ENCODE results near the gene NRL. TPM values are rescaled to one million over a fixed set of nuclear protein-coding genes. Genes with fewer than 3 reads are reported as not detected.

The NRL gene
- total and polyA plus RNA-seq, 2 experiments from 2014 or later, result 0.48 to 0.86 TPM

GRCh38 chr14:24072881-24073877, 41.6 kb downstream of the NRL start:
- Histone ChIP-seq H3K4me3 (no peak overlapping the region), H3K4me1 (ENCODE audit: insufficient read depth) (no peaks in the 10 kb centered on the region), H3K79me2 (ENCODE audit: insufficient read depth) (no peaks in the 10 kb centered on the region), H3K4me2 (ENCODE audit: unreplicated experiment) (no peak overlapping the region), H3K36me3 (ENCODE audit: low read depth) (no peaks in the 10 kb centered on the region), H3K27ac (no peak overlapping the region), H3K9ac (no peak overlapping the region), H3K9me2 (ENCODE audit: insufficient read depth) (no peaks in the 10 kb centered on the region), H3F3A (ENCODE audit: insufficient read depth) (no peaks in the 10 kb centered on the region), H2AFZ (no peak overlapping the region), H3K27me3 (replicated peaks; ENCODE audit: insufficient read depth) (peaks cover 17% of the 10 kb centered on the region), H3K9me3 (ENCODE audit: low read depth) (no peaks in the 10 kb centered on the region), H4K20me1 (ENCODE audit: insufficient read depth) (no peaks in the 10 kb centered on the region)
- 65 to 70% methylated on average over 26 of the region's 26 CpGs for WGBS, 2 experiments (ENCODE audit: low coverage in 1 of 2, low lambda C conversion rate in 2 of 2, missing lambda C conversion rate in 2 of 2)
- TF ChIP-seq EZH2 (IDR thresholded peaks at IDR 0.05; ENCODE audit: insufficient read depth, poor library complexity, severe bottlenecking), result no peak
- no peak for TF ChIP-seq EZH2phosphoT487 (IDR thresholded peaks at IDR 0.05; ENCODE audit: insufficient read depth, low read depth)
- DNase-seq, result no peak
- in situ Hi-C loops (cut with MboI), result no loop called here

- DNase-seq, result no peak
- H4K20me1 ChIP-seq (ENCODE audit: insufficient read depth), result no peaks in the 10 kb centered on the region
- H3F3A ChIP-seq (ENCODE audit: insufficient read depth), result no peaks in the 10 kb centered on the region
- TF ChIP-seq EZH2 (IDR thresholded peaks at IDR 0.05; ENCODE audit: insufficient read depth, poor library complexity, severe bottlenecking), result no peak
- TF ChIP-seq EZH2phosphoT487 (IDR thresholded peaks at IDR 0.05; ENCODE audit: insufficient read depth, low read depth), result no peak
- no peaks in the 10 kb centered on the region for H3K79me2 ChIP-seq (ENCODE audit: insufficient read depth)
- H2AFZ ChIP-seq, result no peak overlapping the region
- H3K27ac ChIP-seq, result no peak overlapping the region
- no peak overlapping the region for H3K9ac ChIP-seq
- H3K36me3 ChIP-seq (ENCODE audit: low read depth), result no peaks in the 10 kb centered on the region
- 39 to 46% methylated on average over 7 of the region's 7 CpGs for WGBS, 2 experiments (ENCODE audit: low coverage in 1 of 2, low lambda C conversion rate in 2 of 2, missing lambda C conversion rate in 2 of 2)
- peaks cover 17% of the 10 kb centered on the region for H3K27me3 ChIP-seq (replicated peaks; ENCODE audit: insufficient read depth)
- H3K4me3 ChIP-seq, result no peak overlapping the region
- H3K9me2 ChIP-seq (ENCODE audit: insufficient read depth), result no peaks in the 10 kb centered on the region
- no peak overlapping the region for H3K4me2 ChIP-seq (ENCODE audit: unreplicated experiment)
- in situ Hi-C loops (cut with MboI), result no loop called here
- H3K4me1 ChIP-seq (ENCODE audit: insufficient read depth), result no peaks in the 10 kb centered on the region
- no peaks in the 10 kb centered on the region for H3K9me3 ChIP-seq (ENCODE audit: low read depth)
These were observed 42.3 kb downstream of the NRL start for GRCh38 chr14:24072436-24072835.

GRCh38 chr14:24071836-24072430, 42.8 kb downstream of the NRL start:
- no peaks in the 10 kb centered on the region for H3K9me3 ChIP-seq (ENCODE audit: low read depth)
- peaks cover 17% of the 10 kb centered on the region for H3K27me3 ChIP-seq (replicated peaks; ENCODE audit: insufficient read depth)
- H3K27ac ChIP-seq, result no peak overlapping the region
- DNase-seq, result no peak
- H3K36me3 ChIP-seq (ENCODE audit: low read depth), result no peaks in the 10 kb centered on the region
- no peak overlapping the region for H3K9ac ChIP-seq
- in situ Hi-C loops (cut with MboI), result no loop called here
- no peak overlapping the region for H2AFZ ChIP-seq
- H3K4me3 ChIP-seq, result no peak overlapping the region
- no peak for TF ChIP-seq EZH2phosphoT487 (IDR thresholded peaks at IDR 0.05; ENCODE audit: insufficient read depth, low read depth)
- no peak for TF ChIP-seq EZH2 (IDR thresholded peaks at IDR 0.05; ENCODE audit: insufficient read depth, poor library complexity, severe bottlenecking)
- no peaks in the 10 kb centered on the region for H3K4me1 ChIP-seq (ENCODE audit: insufficient read depth)
- no peaks in the 10 kb centered on the region for H3F3A ChIP-seq (ENCODE audit: insufficient read depth)
- H3K9me2 ChIP-seq (ENCODE audit: insufficient read depth), result no peaks in the 10 kb centered on the region
- H3K79me2 ChIP-seq (ENCODE audit: insufficient read depth), result no peaks in the 10 kb centered on the region
- no peaks in the 10 kb centered on the region for H4K20me1 ChIP-seq (ENCODE audit: insufficient read depth)
- H3K4me2 ChIP-seq (ENCODE audit: unreplicated experiment), result no peak overlapping the region
- 45 to 47% methylated on average over 12 of the region's 12 CpGs for WGBS, 2 experiments (ENCODE audit: low coverage in 1 of 2, low lambda C conversion rate in 2 of 2, missing lambda C conversion rate in 2 of 2)

- Histone ChIP-seq H3K9me3 (ENCODE audit: low read depth) (no peaks in the 10 kb centered on the region), H2AFZ (no peak within 1 kb of the TSS), H3F3A (ENCODE audit: insufficient read depth) (no peaks in the 10 kb centered on the region), H3K4me3 (no peak within 1 kb of the TSS), H3K36me3 (ENCODE audit: low read depth) (no peaks in the 10 kb centered on the region), H3K9ac (no peak within 1 kb of the TSS), H3K4me2 (ENCODE audit: unreplicated experiment) (no peak within 1 kb of the TSS), H3K27ac (no peak within 1 kb of the TSS), H3K79me2 (ENCODE audit: insufficient read depth) (no peaks in the 10 kb centered on the region), H4K20me1 (ENCODE audit: insufficient read depth) (no peaks in the 10 kb centered on the region), H3K9me2 (ENCODE audit: insufficient read depth) (no peaks in the 10 kb centered on the region), H3K27me3 (replicated peaks; ENCODE audit: insufficient read depth) (peaks cover 17% of the 10 kb centered on the region), H3K4me1 (ENCODE audit: insufficient read depth) (no peaks in the 10 kb centered on the region)
- WGBS, 2 experiments (ENCODE audit: low coverage in 1 of 2, low lambda C conversion rate in 2 of 2, missing lambda C conversion rate in 2 of 2), result 42 to 70% methylated on average over 9 to 19 of the region's 19 CpGs
- no peak for TF ChIP-seq EZH2 (IDR thresholded peaks at IDR 0.05; ENCODE audit: insufficient read depth, poor library complexity, severe bottlenecking)
- no peak for TF ChIP-seq EZH2phosphoT487 (IDR thresholded peaks at IDR 0.05; ENCODE audit: insufficient read depth, low read depth)
- no peak for DNase-seq
- in situ Hi-C loops (cut with MboI), result no loop called here
These were observed 43.5 kb downstream of the NRL start, which contains the start of gene CPNE6 for GRCh38 chr14:24071144-24071697. TSS of gene CPNE6 (plus strand) at chr14:24071562. CDS start at chr14:24072937, 1,375 bp downstream.
